ENCODE measurements around the gene GRAMD2A.

GRCh38 chr15:72155635-72156616, 41.7 kb downstream of the GRAMD2A start:
- TF ChIP-seq, protein P1, sequence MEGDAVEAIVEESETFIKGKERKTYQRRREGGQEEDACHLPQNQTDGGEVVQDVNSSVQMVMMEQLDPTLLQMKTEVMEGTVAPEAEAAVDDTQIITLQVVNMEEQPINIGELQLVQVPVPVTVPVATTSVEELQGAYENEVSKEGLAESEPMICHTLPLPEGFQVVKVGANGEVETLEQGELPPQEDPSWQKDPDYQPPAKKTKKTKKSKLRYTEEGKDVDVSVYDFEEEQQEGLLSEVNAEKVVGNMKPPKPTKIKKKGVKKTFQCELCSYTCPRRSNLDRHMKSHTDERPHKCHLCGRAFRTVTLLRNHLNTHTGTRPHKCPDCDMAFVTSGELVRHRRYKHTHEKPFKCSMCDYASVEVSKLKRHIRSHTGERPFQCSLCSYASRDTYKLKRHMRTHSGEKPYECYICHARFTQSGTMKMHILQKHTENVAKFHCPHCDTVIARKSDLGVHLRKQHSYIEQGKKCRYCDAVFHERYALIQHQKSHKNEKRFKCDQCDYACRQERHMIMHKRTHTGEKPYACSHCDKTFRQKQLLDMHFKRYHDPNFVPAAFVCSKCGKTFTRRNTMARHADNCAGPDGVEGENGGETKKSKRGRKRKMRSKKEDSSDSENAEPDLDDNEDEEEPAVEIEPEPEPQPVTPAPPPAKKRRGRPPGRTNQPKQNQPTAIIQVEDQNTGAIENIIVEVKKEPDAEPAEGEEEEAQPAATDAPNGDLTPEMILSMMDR (IDR thresholded peaks at IDR 0.05; ENCODE audit: poor library complexity) = peak; percentile 92
- TF ChIP-seq EZH2 (IDR thresholded peaks at IDR 0.05; ENCODE audit: borderline replicate concordance) (no peak), EZH2phosphoT487 (IDR thresholded peaks at IDR 0.05; ENCODE audit: low read depth, severe bottlenecking, unreplicated experiment) (no peak)
